Activated CD8-positive, alpha-beta memory T cell treated with anti-CD3 and anti-CD28 coated beads, Interleukin-2, amount 50 U/mL, for 48 hours (primary cell): ENCODE results near the gene AQP11.
"Not testable (repeated sequence)": the region's sequence is repeated elsewhere in the genome, so short reads cannot be mapped to it uniquely, and the experiment has no call there.

ENCODE experiments used
- DNase-seq: peaks from one replicate; pipeline ENCODE4 v3.0.0-alpha.2; 2020

AQP11 gene

DNA sequence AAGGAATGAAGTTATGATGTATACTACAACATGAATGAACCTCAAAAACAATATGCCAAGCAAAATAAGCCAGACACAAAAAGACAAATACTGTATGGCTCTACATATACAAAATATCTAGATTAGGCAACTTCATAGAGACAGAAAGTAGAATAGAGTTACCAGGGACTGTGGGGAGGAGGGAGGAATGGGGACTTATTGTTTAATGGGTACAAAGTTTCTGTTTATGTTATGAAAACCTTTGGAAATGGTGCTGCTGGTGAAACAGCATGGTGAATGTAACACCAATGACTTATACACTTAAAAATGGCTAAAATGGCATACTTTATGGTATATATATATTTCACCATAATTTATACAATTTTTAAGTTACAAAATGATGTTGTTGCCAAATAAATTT is 4.1 kb downstream of the AQP11 start:
- no peak for DNase-seq

DNA sequence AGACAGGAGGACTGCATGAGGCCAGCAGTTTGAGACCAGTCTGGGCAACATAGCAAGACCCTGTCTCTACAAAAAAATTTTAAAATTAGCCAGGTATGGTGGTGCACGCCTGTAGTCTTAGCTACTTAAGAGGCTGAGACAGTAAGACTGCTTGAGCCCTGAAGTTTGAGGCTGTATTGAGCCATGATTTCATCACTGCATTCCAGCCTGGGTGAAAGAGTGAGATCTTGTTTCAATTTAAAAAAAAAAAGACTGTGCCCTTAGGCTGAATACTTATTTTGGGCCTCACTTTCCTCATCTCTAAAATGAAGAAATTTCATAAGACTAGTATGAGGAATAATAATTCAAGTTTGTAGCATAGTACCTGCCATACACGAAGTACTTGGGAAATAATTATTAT is 6.9 kb downstream of the AQP11 start:
- DNase-seq, result no peak

DNA sequence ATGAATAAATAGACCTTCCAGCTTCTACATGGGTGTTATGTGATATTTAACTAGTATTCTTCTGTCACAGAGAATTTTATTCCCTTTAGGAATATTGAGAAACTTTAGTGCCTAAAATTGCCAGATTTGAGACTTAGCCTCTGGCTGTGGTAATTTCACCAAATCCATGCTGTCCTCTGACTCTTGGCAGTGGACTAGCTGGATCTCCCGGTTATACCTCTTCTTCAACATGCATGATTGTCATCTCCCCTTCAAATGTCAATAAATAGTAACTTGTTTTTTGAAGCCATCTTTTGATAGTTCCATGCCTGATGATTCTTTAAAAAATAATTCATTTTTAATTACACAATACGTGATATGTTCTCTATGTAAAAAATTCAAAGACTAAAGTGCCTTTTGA is 8.4 kb downstream of the AQP11 start:
- no peak for DNase-seq

DNA sequence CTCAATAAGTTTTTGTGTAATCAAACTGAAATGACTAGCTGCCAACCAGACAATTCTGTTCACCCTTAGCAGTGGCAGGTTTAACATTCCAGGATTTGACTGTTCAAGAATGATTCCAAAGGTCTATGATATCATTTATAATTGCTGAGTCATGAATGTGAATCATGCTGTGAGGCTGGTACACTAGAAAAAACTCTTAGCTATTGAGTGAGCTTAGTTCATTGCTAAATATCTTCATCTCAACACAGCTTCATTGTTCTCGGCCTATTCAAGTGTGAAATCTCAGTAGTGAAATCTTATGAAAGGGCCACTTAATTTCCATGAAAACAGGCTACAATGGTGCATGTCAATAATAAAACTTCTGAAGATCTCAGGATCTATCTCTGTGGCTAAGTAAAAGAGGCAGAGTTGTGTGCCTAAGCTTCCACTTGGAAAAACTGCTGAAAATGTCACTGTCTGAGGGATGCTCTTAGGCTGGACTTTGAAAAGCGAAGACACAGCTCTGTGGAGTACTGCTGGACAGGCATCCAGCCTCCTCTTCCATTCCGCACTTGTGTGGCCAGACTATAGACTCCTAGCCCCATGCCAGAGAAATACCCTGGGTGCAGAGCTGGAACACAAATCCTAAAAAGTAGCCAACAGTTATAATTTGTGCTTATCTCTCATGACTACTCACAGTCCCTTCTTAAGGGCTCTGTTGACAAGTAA is 12.8 kb downstream of the AQP11 start:
- no peak for DNase-seq

DNA sequence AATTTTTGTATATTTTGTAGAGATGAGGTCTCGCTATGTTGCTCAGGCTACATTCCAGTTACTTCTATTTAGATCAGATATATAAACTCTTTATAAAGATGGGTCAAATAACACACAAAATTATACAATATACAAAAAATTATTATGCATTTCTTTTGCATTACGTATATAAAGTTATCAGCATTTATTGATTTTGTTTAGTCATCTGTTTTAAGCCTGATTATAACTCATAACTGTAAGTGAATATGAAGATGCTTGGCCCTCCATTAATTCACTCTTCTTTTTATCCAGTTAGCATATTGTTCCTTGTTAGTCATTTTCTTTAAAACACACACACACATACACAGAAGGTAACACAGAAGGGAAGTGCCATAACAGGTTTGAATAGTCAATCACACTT is 14.5 kb downstream of the AQP11 start:
- no peak for DNase-seq

DNA sequence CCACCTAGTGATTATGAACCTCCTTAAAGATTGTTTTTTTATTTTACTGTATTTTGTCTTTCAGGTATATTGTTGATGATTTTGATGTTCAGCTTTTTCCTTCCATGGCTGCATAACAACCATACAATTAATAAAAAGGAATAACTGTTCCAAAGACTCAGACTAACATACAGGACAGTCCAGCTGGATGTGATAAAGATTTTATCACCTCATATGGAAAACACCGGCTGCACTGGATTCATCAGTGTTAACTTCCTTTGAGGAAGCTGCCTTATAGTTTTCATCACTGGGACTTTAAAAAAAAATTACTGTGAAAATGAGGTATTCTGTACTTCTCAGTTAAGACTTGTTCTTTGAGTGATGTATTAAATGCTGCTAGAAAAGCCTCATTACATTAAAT is 19.5 kb downstream of the AQP11 start:
- no peak for DNase-seq

DNA sequence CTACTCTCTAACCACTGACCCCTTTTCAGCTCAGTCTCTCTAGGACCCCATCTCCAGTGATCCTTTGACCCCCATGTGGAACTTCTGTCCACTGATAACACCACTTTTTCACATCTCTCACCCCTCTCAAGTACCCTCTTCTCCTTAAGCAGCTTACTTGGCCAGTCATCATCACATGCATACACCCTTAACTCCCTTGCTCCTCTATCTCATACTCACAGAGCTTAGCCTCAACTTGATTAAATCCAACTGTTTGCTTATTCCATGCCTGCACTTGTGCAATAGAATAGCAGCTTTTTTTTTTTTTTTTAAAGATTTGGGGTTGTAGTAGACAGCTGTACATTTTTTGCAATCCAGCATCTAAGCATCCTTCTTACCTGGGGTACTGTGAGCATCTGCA is 22.2 kb downstream of the AQP11 start:
- no peak for DNase-seq

DNA sequence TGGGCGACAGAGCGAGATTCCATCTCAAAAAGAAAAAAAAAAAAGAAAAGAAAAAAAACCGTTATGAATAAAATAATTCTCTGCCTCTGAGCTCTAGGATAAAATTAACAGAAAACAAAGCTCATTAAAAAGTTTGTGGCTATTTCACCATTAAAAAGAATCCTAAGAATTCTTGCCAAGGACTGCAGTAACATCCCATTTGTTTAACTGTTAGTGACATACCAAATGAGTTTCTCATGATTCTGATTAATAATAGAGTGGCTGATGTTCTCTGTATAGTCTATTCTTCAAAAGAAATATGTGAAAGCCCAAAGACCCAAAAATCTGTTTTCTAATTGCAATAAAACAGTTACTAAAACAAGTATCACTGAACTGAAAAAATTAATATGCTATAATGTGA is 28.1 kb downstream of the AQP11 start:
- no peak for DNase-seq

DNA sequence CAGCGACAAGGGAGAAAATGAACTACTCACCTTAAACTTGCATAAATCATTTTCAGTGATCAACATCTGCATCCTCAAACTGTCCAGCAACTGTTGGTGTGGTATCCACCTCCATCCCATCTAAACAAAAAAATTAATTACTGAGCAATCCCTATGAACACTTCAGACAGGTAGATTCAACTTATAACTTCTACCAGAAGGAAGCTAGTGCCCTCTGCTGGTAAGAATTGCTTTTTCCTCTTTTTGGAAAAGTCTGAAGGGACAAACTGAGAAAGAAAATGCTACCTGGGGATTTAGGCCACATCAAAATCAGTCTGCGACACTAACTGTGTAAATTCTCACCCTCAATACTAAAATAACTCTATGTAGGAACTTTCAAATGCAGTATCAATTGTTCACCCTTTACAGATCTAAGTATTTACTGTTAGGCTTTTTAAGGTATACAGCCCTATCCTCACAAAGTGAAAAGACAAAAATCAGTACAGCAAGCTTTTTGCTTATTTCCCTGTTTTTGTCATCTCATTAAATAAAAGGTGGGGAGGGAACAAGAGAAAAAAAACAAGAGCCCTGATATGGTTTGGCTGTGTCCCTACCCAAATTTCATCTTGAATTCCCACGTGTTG is 29.9 kb downstream of the AQP11 start:
- no peak for DNase-seq

DNA sequence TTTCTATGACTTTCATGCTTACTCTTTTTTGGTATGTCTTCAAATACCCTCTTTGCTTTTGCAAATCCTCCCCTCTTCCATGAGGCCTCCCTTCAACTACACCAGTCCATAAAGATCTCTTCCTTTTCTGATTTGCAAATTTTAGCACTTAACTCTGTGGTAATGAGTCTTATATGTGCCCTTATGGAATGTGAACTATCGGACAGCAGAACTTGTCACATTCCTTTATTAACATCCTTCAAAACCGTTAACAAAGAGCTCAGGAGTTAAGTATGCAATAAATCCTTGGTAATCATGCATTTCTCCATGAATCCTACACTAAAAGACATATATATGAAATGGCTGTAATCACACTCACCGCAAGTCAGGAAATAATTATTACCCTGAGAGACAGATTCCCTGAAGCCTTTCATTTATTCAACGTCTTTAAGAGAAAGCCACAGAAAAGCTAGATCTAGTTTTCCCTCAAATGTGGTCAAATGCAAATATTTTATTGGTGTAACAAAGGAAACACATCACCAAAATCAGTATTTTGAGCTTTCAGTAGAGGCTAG is 40.5 kb downstream of the AQP11 start:
- no peak for DNase-seq

DNA sequence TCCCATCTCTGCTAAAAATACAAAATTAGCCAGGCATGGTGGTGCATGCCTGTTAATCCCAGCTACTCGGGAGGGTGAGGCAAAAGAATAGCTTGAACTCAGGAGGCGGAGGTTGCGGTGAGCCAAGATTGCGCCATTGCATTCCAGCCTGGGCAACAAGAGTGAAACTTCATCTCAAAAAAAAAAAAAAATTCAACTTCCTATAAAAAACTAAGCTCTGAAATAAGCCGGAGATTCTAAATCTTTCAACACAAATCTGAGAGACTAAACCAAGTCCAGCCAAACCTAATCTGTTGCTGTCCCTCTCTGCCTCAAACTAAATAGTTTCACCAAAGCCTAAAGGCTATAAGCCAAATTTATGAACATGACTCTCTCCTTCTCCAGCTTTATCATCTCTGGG is 44.2 kb downstream of the AQP11 start:
- DNase-seq, result not testable (repeated sequence)

DNA sequence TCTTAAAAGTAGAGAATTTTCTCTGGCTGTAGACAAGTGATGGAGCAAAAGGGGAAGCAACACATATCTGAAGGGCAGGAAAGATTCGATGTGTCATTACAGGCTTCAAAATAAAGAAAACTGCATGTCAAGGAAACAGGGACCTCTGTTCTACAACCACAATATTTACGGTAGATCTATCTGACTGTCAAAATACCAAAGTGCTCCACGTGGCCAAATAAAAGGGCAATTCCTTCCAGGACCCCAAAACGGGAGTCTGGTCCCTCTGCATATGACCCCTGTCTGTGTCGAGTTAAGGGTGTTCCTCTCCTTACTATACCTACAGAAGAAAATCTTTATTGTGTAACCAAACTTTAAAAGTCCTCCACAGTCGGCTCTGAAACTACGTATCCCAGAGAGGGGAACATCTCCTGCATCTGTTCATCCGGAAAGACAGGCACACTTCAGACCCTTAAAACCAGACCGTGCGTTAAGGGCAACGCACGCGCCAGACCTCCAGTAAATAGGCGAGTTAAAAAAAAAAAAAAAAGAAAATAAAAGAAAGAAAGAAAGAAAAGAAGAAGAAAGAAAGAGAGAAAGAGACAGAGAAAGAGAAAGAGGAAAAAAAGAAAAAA is 47.1 kb downstream of the AQP11 start:
- no peak for DNase-seq

DNA sequence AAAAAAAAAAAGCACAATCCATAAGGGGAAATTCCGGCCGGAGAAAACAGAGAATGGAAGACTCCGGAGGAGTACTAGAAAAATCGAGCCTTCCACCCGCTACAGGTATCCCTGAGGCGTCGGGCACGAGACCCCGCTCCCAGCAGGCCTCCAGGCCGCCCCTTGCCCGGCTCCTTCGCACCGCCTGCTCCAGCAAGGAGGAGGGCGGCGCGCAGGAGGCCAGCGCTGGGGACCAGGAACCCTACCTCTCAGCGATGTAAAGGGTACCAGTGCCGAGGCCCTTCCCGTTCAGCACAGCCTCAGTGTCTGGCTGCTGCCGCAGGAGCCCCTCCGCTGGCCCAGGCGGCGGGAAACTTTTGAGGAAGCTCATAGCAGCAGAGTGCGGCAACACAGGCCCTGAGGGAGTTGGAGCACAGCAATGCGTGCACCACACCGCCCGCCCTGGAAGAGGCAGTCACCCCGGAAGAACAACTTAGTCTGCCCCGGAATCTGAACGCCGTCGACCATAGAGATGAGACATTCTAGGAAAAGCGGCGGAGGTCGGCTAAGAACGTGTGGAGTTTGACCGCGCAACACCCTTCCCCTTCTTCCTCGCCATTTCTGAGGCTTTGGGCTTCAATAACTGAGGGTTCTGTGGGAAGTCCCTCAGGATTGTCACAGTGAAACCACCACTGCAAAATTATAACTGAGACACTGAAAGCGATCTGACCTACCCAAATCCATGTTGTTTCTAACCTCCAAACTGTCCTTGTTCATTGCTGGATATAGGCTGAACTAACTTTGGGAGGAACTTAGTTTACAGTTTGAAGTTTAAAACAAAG is 47.8 kb downstream of the AQP11 start, which contains the start of gene CLNS1A:
Gene CLNS1A, minus strand, starts transcription at position 450 of the 821 bp plus-strand sequence. Its CDS starts 80 bp downstream, at position 370.
- DNase-seq, result peak; percentile 87

DNA sequence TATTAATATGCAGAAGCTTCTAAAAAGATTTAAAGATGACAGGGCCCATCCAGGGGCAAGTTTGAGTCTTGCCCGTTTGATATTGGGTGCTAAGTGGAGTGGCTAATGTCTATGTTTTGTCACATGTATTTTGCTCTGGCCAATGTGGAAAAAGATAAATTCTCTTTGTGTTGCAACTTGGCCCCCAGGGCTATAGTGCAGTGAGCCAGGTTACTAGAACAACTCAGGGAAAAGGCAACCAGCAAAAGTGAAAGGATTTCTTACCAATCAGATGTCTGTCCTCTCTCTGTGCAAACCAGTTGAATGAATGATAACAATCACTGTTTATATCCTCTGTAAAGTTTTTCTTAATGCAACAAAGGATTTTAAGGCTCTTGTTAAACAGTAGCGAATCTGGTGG is 52.5 kb downstream of the AQP11 start:
- DNase-seq, result no peak

DNA sequence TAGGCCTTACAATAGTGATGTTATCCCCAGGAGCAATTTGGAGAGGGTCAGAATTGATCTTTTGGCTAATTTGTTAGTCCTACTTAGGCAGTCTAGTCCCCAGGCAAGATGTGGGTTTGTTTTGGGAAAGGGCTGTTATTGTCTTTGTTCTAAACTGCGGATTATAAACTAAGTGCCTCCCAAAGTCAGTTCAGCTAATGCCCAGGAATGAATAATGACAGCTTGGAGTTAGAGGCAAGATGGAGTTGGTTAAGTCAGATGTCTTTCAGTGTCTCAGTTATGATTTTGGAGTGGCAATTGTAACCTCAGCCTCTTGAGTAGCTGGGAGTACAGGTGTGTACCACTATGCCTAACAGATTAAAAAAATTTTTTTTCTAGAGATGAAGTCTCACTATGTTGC is 55.1 kb downstream of the AQP11 start:
- no peak for DNase-seq

DNA sequence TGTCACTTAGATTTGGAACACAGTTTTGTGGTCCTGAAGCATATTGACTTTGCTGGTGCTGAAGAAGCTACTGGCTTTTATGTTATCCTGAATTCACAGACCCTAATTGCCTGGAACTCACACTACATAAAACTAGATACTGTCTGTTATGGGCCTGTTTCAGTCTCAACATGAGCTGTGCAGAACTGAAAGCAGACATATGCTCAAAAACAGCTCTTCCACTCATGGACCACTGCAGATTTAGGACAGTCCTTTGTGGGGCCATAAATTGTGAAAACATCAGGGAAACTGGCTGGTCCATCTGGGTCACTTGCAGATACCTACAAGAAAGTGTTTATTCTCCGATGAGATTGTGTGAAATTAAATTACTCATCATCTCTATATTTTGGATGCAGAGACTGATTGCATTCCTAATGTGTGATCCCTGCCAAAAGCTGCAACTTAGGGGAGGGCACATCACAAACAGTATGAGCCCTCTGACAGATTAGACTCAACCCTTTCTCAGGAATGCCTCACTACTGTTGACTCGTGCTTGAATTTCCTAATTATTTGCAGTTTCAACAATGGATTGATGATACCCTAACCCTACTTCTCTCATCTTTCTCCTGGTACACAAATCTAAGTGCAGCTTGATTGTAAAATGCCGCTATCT is 58.0 kb downstream of the AQP11 start:
- no peak for DNase-seq

DNA sequence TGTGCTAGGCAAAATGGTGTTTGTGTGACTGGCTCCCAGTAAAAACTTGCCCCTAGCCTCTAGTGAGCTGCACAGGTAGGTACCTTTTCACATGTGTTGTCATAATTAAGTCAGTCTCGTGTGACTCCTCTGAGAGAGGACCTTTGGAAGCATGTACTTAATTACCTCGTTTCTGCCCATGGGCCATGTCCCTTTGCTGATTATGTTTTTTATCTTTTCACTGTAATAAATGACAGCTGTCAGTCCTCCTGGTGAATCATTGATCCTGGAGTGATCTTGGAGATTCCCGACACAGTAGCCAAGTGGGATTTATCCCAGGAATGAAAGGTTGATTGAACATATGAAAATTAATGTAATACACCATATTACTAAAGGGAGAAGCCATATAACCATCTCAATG is 60.4 kb downstream of the AQP11 start:
- no peak for DNase-seq

DNA sequence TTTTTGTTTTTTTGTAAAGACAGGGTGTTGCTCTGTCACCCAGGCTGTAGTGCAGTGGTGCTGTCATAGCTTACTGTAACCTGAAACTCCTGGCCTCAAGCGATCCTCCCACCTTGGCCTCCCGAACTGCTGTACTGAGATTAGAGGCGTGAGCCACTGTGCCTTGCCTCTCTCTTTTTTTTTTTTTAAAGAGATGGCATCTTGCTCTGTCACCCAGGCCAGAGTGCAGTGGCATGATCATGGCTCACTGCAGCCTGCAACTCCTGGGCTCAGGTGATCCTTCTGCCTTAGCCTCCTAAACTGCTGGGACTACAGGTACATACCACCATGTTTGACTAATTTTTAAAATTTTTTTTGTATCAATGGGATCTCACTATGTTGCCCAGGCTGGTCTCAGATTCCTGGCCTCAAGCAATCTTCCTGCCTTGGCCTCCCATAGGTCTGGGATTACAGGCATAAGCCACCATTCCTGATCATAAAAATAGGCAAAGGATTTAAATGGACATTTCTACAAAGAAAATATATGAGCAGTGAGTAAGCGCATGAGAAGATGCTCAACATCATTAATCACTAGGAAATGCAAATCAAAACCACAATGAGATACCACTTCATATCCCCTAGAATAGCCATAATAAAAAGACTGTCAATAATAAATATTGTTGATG is 65.1 kb downstream of the AQP11 start:
- DNase-seq, result no peak

DNA sequence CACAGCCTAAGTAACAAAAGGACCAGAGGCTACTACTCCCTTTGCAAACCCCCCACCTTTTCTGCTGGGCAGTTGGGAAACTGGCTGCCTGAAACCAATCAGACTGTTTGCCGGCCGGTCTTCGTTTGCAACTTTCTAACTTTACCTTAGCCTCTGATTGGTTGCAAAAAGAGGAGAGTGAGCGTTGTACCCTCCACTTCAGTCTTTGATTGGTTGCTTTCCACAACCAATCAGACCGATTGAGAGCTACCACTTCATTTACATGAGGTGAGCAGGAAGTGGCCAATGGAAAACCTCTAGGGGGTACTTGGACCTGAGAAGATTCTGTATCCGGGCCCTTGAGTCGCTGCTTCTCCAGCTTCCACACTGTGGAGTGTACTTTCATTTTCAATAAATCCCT is 66.6 kb downstream of the AQP11 start:
- DNase-seq, result no peak

DNA sequence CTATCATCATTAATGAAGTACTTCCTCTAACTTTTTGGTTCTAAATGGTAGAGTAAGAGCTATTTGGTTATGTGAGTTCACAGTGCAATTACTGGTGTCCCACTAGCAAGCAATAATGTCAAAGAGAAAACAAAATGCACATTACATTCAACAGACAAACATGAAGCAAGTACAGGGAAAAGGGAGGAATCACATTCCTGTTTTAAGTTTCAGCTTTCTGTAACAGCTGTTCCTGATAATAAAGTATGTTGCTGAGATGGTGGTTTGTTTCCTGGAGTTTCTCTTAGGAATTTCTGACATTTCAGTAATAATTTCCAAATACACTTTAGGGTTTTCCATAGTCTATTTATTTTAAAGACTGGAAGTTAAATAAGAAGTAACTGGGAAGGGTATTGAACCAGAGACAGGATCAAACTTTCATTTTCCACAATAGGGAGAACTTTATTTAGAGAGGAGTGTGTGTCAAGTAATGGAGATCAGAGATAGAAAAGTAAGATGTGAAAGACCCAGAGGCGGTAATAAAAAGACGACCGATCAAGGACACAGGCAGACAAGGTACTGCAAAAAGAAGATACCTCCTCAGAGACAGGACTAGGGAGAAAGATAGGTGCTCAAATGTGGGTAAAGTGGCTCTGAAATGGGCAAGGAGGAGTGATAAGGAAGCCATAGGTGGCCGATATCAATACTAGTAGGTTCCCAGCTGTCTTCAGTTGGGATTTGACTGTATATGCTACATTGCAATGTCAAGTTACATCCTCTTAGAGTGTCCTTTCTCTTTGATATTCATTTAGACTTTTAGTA is 68.7 kb downstream of the AQP11 start:
- DNase-seq, result no peak
